Hepatocyte (in vitro differentiated cells): Measurements from ENCODE around the gene CCDC24. TPM values are rescaled to one million over a fixed set of nuclear protein-coding genes. Genes with fewer than 3 reads are reported as not detected.

ENCODE experiments used
- DNase-seq: peaks from one replicate; pipeline ENCODE4 v3.0.0-alpha.2; 2016; ENCODE audit warnings: low spot score
- H2AFZ ChIP-seq: fragments of 200-600 bp; sonication (generic); 2 replicates; pipeline ENCODE4 v1.6.0; 2016; ENCODE audit warnings: antibody characterized with exemption, mild to moderate bottlenecking
- H3K27ac ChIP-seq: fragments of 200-600 bp; sonication (generic); 2 replicates; pipeline ENCODE4 v1.5.1; 2016; ENCODE audit warnings: mild to moderate bottlenecking
- H3K27me3 ChIP-seq: fragments of 200-600 bp; sonication (generic); 2 replicates; pipeline ENCODE4 v1.6.1; 2016
- H3K36me3 ChIP-seq: fragments of 200-600 bp; sonication (generic); replicated peaks from 2 replicates; pipeline ENCODE4 v1.5.1; 2016; ENCODE audit warnings: low read depth; ENCODE audit not compliant: insufficient read depth
- H3K4me1 ChIP-seq: fragments of 200-600 bp; sonication (generic); 2 replicates; pipeline ENCODE4 v1.5.1; 2016; ENCODE audit warnings: mild to moderate bottlenecking, moderate library complexity; ENCODE audit not compliant: insufficient read depth
- H3K4me2 ChIP-seq: fragments of 200-600 bp; sonication (generic); 2 replicates; pipeline ENCODE4 v1.6.0; 2016
- H3K4me3 ChIP-seq: fragments of 200-600 bp; sonication (generic); 2 replicates; pipeline ENCODE4 v1.5.1; 2016; ENCODE audit warnings: mild to moderate bottlenecking
- H3K79me2 ChIP-seq: fragments of 200-600 bp; sonication (generic); 2 replicates; pipeline ENCODE4 v1.6.0; 2017; ENCODE audit warnings: mild to moderate bottlenecking
- H3K9me2 ChIP-seq: fragments of 200-600 bp; sonication (generic); replicated peaks from 2 replicates; pipeline ENCODE4 v1.6.0; 2017; ENCODE audit warnings: mild to moderate bottlenecking; ENCODE audit not compliant: insufficient read depth
- H3K9me3 ChIP-seq: fragments of 200-600 bp; sonication (generic); 2 replicates; pipeline ENCODE4 v1.5.1; 2016; ENCODE audit warnings: low read depth, mild to moderate bottlenecking
- H4K20me1 ChIP-seq: fragments of 200-600 bp; sonication (generic); 2 replicates; pipeline ENCODE4 v1.6.0; 2016; ENCODE audit warnings: mild to moderate bottlenecking; ENCODE audit not compliant: insufficient read depth, poor library complexity, severe bottlenecking
- CTCF ChIP-seq: fragments of 200-600 bp; sonication (generic); IDR thresholded peaks from 2 replicates; pipeline ENCODE4 v1.5.1; 2016; ENCODE audit warnings: antibody characterized with exemption, mild to moderate bottlenecking; ENCODE audit not compliant: poor library complexity
- EZH2 ChIP-seq: fragments of 200-600 bp; sonication (generic); IDR thresholded peaks from 2 replicates; pipeline ENCODE4 v1.6.1; 2016; ENCODE audit warnings: antibody characterized with exemption, mild to moderate bottlenecking, borderline replicate concordance
- EZH2phosphoT487 ChIP-seq: fragments of 200-600 bp; sonication (generic); IDR thresholded peaks from one replicate; pipeline ENCODE4 v1.6.1; 2018; ENCODE audit warnings: antibody characterized with exemption, mild to moderate bottlenecking, low read depth, moderate library complexity; ENCODE audit not compliant: unreplicated experiment, severe bottlenecking
- WGBS: methylation state at CpG from one replicate; pipeline ENCODE4 v1.1.6; 2016; ENCODE audit warnings: low lambda C conversion rate; ENCODE audit errors: missing lambda C conversion rate; 5-methylcytosine and 5-hydroxymethylcytosine counted together
- polyA plus RNA-seq: library from polyadenylated mRNA; unstranded; fragments of >200 nt; fragmentation: Nextera tagmentation; extraction: Ambion mirVana; gene quantifications from 2 replicates; pipeline ENCODE4 v1.2.1, GENCODE V29; 2016
- total RNA-seq: library from RNA; depleted of rRNA; stranded (reverse); fragments of >200 nt; gene quantifications from 2 replicates; pipeline ENCODE4 v1.2.3, GENCODE V29; 2014

The CCDC24 gene
- total and polyA plus RNA-seq, 2 experiments from 2014 or later: 13.2 to 23.7 TPM

- 94% methylated on average over 8 of the region's 8 CpGs for WGBS
- no peaks in the 10 kb centered on the region for H3K9me2 ChIP-seq
- no peaks in the 10 kb centered on the region for H3K27me3 ChIP-seq
- no peak overlapping the region for H2AFZ ChIP-seq
- no peaks in the 10 kb centered on the region for H3K36me3 ChIP-seq
- H3K4me1 ChIP-seq: no peaks in the 10 kb centered on the region
- DNase-seq: no peak
- no peak overlapping the region for H3K27ac ChIP-seq
- H3K9me3 ChIP-seq: no peaks in the 10 kb centered on the region
- no peak overlapping the region for H3K4me2 ChIP-seq
- no peak overlapping the region for H3K4me3 ChIP-seq
- H4K20me1 ChIP-seq: no peaks in the 10 kb centered on the region
- TF ChIP-seq EZH2 (no peak), EZH2phosphoT487 (no peak)
- no peaks in the 10 kb centered on the region for H3K79me2 ChIP-seq
Observed at GRCh38 chr1:43960798-43961197, 30.6 kb upstream of the CCDC24 start.

- Histone ChIP-seq H2AFZ (no peak overlapping the region), H3K27ac (no peak overlapping the region), H3K36me3 (no peaks in the 10 kb centered on the region), H4K20me1 (no peaks in the 10 kb centered on the region), H3K27me3 (no peaks in the 10 kb centered on the region), H3K4me2 (no peak overlapping the region), H3K4me1 (no peaks in the 10 kb centered on the region), H3K9me3 (no peaks in the 10 kb centered on the region), H3K79me2 (no peaks in the 10 kb centered on the region), H3K9me2 (no peaks in the 10 kb centered on the region), H3K4me3 (no peak overlapping the region)
- no peak for DNase-seq
- TF ChIP-seq CTCF (no peak), EZH2phosphoT487 (no peak)
- 100% methylated on average over 3 of the region's 3 CpGs for WGBS
Observed at GRCh38 chr1:43961692-43962091, 29.7 kb upstream of the CCDC24 start.

GRCh38 chr1:43962324-43962723 is 29.1 kb upstream of the CCDC24 start:
- no peak overlapping the region for H3K4me3 ChIP-seq
- H3K4me2 ChIP-seq: no peak overlapping the region
- no peaks in the 10 kb centered on the region for H4K20me1 ChIP-seq
- no peaks in the 10 kb centered on the region for H3K27me3 ChIP-seq
- 96% methylated on average over 2 of the region's 2 CpGs for WGBS
- H3K4me1 ChIP-seq: no peaks in the 10 kb centered on the region
- no peak overlapping the region for H2AFZ ChIP-seq
- no peak overlapping the region for H3K27ac ChIP-seq
- no peaks in the 10 kb centered on the region for H3K36me3 ChIP-seq
- TF ChIP-seq CTCF (no peak), EZH2 (no peak), EZH2phosphoT487 (no peak)
- no peaks in the 10 kb centered on the region for H3K79me2 ChIP-seq
- H3K9me2 ChIP-seq: no peaks in the 10 kb centered on the region
- no peak for DNase-seq
- no peaks in the 10 kb centered on the region for H3K9me3 ChIP-seq

GRCh38 chr1:43963006-43963405 is 28.4 kb upstream of the CCDC24 start:
- Histone ChIP-seq H3K9me3 (no peaks in the 10 kb centered on the region), H3K4me1 (no peaks in the 10 kb centered on the region), H3K4me2 (no peak overlapping the region), H3K4me3 (no peak overlapping the region), H4K20me1 (no peaks in the 10 kb centered on the region), H3K27ac (no peak overlapping the region), H2AFZ (no peak overlapping the region), H3K9me2 (no peaks in the 10 kb centered on the region), H3K79me2 (no peaks in the 10 kb centered on the region), H3K36me3 (no peaks in the 10 kb centered on the region), H3K27me3 (no peaks in the 10 kb centered on the region)
- no peak for DNase-seq
- WGBS: 95% methylated on average over 3 of the region's 3 CpGs
- TF ChIP-seq CTCF (no peak), EZH2 (no peak), EZH2phosphoT487 (no peak)
